Right ventricle myocardium inferior (tissue), 1 donor: ENCODE measurements around the gene SLC25A17. TPM values are rescaled to one million over a fixed set of nuclear protein-coding genes. Genes with fewer than 3 reads are reported as not detected.
"Not testable (repeated sequence)": the region's sequence is repeated elsewhere in the genome, so short reads cannot be mapped to it uniquely, and the experiment has no call there.

Source experiments
- ATAC-seq: fragments of 200-7000 bp; cut with Tn5 transposase; one replicate; pipeline ENCODE4 v1.9.1; 2020; ENCODE audit warnings: mild to moderate bottlenecking, moderate library complexity
- DNase-seq: peaks from one replicate; pipeline ENCODE4 v3.0.0; 2021; ENCODE audit errors: missing footprints
- intact Hi-C: fragments of 100-400 bp; cut with DNase I; formaldehyde crosslinking; loops from one replicate; pipeline ENCODE4 v1.11.0; 2022
- total RNA-seq: library from RNA; stranded (reverse); fragmentation: NEBNext Ultra II Directional; extraction: Animal tissue kit (Norgen Biotek cat#: 25700); gene quantifications from one replicate; pipeline ENCODE4 v1.2.1, GENCODE V29; 2021
- donor health status: DM: no; HTN: yes; CAD: no; lungs with severe emphysema.

SLC25A17 gene
- total RNA-seq, 1 donor from 2014 or later = 3.1 TPM

DNA sequence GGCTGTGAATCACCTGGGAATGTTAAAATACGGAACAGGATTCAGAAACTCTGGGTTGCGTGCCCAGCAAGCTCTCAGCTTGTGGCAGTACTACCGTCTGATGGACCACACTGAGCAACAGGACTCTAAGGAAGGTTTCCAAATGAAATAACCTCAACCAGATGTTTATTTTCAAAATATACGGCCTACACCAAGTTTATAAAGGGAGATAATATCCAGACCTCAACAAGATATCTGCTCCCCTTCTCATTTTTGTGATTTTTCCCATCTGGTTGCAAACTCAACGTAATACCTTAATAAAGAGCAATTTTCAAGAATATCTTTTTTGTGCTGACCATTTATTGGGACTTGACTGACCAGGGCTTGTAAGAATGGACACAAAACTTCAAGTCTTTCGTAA, 49.4 kb downstream of the SLC25A17 start:
- intact Hi-C loops = no loop called here
- DNase-seq = no peak
- ATAC-seq = no peak

DNA sequence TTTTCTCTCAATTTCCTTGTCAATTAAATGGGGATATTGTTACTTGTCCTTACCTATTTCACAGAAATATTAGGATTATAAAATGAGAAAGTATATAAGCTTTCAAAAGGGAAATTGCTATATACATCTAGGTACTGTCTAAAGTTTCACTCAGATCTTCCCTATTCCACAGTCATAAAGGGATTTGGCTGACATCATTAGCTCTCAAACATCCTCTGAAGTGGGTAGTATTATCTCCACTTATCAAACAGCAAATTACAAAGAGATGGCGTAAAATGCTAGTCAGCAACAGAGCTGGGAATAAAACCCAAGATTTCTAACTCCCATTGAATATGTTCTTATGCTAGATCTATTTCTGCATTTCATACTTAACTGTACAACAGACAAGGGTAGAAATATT, 50.9 kb downstream of the SLC25A17 start:
- ATAC-seq = no peak
- intact Hi-C loops = no loop called here
- no peak for DNase-seq

DNA sequence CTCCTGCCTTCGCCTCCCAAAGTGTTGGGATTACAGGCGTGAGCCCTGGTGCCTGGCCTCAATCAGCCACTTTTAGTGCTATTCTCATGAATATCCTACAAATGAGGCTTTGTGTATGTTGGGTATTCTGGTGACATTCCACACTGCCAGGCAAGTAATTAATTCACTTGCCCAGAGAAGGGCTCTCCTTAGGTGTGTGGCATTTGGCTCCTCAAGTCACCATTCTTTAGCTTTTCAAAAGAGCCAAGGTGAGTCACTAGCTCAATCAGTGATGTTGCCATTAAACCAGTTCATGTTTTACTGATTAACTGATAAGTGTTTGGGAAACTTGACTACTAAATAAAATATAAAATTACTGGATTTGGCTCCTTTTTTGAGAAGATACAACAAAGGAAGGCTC, 52.2 kb downstream of the SLC25A17 start:
- ATAC-seq (no peak), DNase-seq (no peak)
- intact Hi-C loops = no loop called here

DNA sequence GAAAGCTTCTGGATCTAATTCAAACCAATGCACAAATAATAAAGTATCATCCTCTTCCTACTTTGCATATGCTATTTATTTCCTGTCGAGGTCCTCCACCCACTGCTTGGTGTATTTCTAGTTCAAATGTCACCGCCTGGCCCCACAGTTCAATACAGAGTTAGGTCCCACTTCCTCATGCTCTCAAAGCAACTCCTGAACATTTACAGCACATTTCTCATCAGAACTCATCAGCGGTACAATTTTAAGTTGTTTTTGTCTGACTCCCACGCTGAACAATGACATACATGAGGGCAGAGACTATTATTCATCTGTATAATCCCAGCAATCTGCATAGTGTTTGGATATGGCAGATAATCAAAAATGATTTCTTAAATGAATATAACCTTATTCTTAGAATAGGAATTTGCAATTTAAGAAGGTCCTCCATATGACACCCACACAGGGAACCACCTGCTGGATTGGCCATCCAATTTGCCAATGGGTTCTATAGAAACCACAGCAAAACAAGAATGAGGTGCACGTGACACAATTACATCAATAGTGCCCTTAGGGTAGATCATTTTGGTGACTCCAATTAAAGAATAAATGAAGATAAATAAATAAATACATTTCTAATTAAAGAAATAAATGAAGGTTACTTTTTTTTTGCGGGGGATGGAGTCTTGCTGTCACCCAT, 54.2 kb downstream of the SLC25A17 start:
- intact Hi-C loops = no loop called here
- DNase-seq = no peak

DNA sequence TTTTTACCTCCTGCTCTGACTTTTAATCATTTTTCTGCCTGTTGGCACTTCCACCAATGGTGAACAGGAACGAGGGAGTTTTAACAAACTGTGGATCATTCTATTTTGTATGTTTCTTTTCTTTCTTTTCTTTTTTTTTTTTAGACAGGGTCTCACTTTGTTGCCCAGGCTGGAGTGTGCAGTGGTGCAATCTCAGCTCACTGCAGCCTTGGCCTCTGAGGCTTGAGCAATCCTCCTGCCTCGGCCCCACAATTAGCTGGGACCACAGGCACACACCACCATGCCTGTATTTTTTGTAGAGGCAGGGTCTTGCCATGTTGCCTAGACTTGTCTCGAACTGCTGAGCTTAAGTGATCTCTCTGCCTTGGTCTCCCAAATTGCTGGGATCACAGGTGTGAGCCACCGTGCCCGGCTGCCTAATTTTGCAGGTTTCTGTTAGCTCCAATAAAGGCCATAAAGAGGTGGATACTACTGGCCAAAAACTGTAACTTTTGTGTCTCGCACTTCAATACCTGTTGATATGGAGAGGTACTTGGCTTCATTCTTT, 59.8 kb downstream of the SLC25A17 start:
- intact Hi-C loops = loop anchor here (1.0 kb wide), 1 partner anchor 76 kb away; no protein-coding TSS in a partner anchor
- DNase-seq (no peak), ATAC-seq (no peak)

More for the DNA sequence above, 54.2 kb downstream of the SLC25A17 start:
- ATAC-seq = no peak

DNA sequence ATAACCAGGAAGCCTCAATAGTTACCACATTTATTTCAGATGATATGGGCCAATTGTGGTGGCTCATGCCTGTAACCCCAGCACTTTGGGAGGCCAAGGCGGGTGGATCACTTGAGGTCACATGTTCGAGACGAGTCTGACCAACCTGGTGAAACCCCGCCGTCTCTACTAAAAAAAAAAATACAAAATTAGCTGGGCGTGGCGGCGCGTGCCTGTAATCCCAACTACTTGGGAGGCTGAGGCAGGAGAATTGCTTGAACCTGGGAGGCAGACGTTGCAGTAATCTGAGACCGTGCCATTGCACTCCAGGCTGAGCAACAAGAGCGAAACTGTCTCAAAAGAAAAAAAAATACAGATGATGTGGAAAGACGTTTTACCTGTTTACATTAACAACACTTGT, 60.3 kb downstream of the SLC25A17 start:
- intact Hi-C loops = loop anchor here (1.0 kb wide), 1 partner anchor 76 kb away; no protein-coding TSS in a partner anchor
- ATAC-seq, DNase-seq: not testable (repeated sequence)

DNA sequence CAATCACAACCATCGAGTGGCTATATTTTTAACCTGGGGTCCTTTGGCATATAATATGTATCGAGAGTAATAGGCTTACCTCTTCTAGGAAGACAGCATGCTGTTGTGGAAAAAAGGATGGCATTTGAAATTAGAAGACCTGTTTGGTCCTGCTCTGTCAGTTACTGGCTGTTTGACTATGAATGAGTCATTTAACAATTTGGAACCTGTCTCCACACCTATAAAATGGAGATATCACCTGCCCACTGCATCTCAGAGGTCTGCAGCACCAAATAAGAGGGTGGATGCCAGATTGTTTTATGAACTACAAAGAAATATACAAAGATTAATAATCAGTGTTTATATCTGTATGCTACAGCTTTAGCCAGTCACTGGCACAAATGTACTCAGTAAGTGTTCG, 60.8 kb downstream of the SLC25A17 start:
- ATAC-seq (no peak), DNase-seq (no peak)

DNA sequence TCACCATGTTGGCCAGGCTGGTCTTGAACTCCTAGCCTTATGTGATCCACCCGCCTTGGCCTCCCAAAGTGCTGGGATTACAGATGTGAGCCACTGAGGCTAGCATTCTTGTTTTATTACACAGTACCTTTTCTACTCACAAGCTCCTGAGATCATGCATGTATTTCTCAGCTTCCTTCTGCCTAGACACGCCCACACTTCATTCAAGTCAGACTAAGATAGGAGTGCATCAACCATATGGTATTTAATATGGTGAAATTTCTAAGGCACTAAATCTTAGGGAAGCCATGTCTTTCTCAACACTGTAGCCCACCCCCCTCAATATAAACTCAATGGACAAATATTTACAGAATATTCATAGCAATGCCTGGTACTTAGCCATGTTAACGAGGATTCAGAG, 62.1 kb downstream of the SLC25A17 start:
- intact Hi-C loops = no loop called here
- DNase-seq (no peak), ATAC-seq (no peak)

More for the DNA sequence above, 60.8 kb downstream of the SLC25A17 start:
- intact Hi-C loops = no loop called here

DNA sequence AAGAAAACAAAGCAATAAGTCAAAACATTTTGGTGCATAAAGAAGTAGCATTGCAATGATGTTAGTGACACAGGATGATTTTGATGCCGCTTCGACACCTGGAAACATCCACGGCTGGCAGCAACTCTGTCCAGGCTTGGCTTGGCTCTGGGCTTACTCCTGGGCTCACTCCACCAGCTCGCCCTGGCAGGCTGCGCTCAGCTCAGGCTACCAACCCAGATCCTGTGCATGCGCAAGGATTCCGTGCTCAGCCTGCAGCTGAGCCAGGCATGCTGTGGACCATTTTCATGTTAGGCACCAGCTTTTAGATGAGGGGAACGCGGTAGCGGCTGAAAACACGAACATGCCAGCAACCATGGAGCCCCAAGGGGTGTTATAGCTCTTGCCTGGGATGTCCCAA, 66.0 kb downstream of the SLC25A17 start:
- intact Hi-C loops = no loop called here
- ATAC-seq (no peak), DNase-seq (no peak)

DNA sequence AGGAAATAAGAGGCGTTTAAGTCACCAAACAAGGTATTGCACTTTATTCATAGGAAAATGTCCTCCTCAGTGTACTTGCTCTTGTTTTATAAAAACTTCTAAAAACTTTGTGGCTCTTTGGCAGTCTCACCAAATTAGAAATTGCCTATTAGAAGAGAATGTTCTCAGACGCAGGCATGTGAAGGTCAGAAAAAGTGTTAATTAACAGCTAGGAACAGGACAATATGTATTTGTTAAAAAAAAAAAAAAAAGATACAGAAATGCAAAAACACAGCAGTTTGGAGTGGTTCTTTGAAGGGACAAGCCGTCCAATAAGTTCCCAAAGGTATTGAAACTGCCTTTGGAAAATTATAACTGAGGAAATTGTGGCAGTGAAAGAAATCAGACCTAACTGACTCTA, 67.9 kb downstream of the SLC25A17 start:
- ATAC-seq = peak; percentile 63
- no peak for DNase-seq
- intact Hi-C loops = no loop called here

DNA sequence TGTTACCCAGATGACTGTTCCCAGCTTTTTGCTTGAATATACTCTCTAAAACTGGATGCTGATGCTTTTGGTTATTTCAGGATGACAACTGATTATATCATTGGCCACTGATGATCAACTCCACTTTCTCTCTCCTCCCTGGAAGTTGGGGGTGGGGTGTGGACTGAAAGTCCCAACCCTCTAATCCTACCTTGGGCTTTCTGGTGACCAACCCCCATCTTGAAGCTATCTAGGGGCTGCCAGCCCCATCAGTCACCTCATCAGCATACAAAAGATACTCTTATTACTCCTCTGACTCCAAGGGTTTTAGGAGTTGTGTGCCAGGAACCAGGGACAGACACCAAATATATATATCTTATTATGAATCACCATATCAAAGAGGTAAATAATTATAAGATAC, 69.3 kb downstream of the SLC25A17 start:
- ATAC-seq = no peak
- no peak for DNase-seq
- intact Hi-C loops = no loop called here

DNA sequence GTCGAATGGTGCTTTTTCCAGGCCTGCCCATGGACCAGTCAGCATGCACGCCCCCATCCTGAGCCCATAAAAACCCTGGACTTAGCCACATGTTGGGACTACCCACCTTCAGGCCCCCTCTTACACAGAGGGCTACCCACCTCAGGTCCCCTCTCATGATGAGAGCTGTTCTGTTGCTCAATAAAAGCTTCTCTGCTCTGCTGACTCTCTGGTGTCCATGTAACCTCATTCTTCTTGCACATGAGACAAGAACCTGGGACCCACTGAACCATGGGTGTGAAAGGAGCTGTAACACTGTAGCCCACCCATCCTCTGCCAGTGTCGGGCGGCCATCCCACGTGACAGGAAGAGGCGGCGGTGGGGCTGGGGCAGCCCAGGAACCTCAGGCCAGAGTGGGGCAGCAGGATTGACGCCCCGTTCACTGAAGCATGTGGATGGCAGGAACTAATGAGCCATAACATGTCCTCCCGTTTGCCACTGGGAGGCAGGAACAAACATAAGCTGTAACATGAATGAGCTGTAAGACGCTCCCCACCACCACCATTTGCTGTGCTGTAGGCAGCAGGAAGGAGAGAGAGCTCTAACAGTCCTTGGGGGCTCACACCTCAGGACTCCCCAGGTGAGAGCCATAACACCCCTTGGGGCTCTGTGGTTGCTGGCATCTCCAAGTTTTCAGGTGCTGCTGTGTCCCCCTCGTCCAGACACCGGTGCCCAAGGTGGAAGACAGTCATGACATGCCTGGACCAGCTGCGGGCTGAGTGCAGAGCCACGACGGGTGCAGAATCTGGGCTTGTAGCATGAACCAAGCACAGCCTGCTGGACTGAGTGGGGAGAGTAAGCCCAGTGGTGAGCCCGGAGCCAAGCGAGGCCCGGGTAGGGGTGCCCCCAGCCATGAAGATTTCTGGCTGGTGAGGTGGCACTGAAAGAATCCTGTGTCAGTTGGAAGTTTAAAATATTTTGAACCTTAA, 70.5 kb downstream of the SLC25A17 start:
- intact Hi-C loops = no loop called here
- no peak for ATAC-seq

DNA sequence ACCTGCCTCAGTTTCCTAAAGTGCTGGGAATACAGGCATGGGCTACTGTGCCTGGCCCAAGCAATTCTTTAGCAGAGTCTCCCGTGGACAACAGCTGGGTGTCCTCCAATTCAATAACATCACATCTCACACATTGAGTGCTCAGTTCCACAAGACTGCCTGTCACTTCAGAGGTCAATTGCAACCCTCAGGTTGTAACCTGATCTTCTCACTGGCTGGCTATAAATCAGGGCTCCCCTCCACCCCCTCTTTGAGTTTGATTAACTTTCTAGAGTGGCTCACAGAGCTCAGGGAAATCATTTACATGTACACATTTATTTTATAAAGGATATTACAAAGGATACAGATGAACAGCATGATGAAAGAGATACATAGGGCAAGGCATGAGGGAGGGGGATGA, 71.8 kb downstream of the SLC25A17 start:
- no peak for ATAC-seq
- intact Hi-C loops = no loop called here

More for the DNA sequence above, 70.5 kb downstream of the SLC25A17 start:
- DNase-seq = no peak

DNA sequence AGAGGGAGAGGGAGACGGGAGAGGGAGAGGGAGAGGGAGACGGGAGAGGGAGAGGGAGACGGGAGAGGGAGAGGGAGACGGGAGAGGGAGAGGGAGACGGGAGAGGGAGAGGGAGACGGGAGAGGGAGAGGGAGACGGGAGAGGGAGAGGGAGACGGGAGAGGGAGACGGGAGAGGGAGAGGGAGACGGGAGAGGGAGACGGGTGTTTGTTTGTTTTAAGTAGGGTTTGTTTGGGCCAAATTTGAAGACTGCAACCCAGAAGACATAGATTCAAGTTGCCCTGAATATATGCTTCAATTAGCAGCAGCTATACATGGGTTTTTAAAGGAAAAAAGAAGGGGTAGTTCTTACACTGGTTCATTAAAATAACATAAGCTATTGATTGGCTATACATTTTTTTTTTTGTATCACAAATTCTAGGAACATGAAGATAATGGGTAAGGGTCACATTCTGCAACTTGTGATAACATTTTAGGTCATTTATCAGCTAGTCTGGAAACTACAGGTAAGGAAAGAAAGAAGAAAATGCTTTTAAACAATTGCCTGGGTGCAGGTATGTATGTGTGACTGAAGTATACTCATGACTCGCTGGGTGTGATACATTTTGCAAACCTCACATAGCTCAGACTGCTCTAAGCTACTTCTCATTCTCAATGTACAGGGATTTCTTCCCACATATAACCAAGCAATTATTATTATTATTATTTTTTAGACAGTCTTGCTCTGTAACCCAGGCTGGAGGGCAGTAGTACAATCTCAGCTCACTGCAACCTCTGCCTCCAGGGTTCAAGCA, 72.5 kb downstream of the SLC25A17 start:
- intact Hi-C loops = no loop called here
- ATAC-seq (no peak), DNase-seq (no peak)

More for the DNA sequence above, 71.8 kb downstream of the SLC25A17 start:
- DNase-seq = no peak

DNA sequence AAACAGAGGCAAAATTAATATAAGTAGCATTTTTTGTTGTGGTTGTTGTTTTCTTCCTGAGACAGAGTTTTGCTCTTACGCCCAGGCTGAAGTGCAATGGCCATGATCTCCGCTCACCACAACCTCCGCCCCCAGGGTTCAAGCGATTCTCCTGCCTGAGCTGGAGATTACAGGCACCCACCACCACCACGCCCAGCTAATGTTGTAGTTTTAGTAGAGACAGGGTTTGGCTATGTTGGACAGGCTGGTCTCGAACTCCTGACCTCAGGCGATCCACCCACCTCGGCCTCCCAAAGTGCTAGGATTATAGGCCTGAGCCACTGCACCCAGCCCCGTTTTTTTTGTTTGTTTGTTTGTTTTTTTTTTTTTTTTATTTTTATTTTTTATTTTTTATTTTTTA, 75.4 kb downstream of the SLC25A17 start:
- no peak for ATAC-seq
- intact Hi-C loops = no loop called here
- no peak for DNase-seq

DNA sequence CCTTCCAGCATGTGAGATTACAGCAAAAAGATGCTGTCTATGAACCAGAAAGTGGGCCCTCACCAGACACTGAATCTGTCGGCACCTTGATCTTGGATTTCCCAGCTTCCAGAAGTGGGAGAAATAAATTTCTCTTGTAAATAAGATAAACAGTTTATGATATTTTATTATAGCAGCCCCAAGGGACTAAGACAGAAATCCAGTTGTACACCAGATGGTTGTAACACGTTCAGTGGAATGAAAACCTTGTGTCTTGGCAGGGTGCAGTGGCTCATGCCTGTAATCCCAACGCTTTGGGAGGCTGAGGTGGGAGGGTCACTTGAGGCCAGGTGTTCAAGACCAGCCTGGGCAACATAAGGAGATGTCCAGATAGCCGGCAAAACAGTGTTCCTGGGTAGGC, 78.0 kb downstream of the SLC25A17 start:
- intact Hi-C loops = no loop called here
- DNase-seq = no peak
- peak; percentile 16 for ATAC-seq

DNA sequence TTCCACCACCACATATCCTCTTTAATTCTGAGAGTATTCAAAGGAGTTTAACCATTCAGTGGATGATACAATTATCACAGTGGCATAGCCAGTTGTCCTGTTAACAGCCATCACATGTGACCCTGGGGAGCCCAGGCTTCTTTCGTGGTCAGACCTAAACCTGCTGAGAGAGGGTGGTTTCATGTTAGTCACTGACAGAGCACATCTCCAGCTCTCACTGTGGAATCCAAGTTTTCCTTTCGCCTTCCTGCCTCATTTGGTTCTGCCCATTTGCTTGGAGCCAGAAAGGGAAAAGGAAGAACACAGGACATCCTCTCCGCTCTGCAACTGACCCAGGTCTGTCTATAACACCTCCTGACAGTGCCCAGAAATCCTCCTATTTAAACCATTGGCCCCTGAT, 79.4 kb downstream of the SLC25A17 start:
- intact Hi-C loops = no loop called here
- ATAC-seq (no peak), DNase-seq (no peak)

DNA sequence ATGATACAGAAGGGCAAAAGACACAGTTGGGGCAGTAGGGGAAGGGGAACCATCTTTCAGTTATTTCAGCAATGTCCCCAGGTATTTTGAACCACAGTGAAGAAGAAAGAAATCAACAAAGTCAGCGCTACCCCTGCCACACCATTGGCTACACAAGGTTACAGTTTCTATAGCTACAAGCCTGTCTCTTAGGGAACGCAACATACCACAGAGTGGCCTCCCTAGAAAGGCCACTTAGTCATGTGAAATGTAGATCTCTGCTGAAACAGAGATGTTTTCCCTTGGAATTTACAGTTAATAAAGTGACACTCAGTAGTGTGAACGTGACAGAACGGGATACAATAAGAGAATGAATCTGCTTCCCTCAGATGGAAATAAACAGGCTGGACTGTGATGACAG, 85.2 kb downstream of the SLC25A17 start:
- intact Hi-C loops = no loop called here
- no peak for ATAC-seq
- DNase-seq = no peak

DNA sequence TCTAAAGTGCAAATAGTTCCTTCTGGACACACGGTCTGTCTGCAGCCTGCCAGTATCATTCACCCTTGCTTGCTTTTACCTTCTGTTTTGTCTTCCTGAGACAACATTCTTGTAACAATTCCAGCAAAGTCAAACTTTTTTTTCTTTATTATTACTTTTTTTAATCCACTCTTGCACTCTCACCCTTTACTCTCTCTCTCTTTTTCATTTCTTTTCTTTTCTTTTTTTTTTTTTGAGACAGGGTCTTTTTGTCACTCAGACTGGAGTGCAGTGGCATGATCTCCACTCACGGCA, 86.2 kb downstream of the SLC25A17 start:
- intact Hi-C loops = no loop called here
- DNase-seq (no peak), ATAC-seq (no peak)
